Measurements from ENCODE around the gene CARD10.

DNA sequence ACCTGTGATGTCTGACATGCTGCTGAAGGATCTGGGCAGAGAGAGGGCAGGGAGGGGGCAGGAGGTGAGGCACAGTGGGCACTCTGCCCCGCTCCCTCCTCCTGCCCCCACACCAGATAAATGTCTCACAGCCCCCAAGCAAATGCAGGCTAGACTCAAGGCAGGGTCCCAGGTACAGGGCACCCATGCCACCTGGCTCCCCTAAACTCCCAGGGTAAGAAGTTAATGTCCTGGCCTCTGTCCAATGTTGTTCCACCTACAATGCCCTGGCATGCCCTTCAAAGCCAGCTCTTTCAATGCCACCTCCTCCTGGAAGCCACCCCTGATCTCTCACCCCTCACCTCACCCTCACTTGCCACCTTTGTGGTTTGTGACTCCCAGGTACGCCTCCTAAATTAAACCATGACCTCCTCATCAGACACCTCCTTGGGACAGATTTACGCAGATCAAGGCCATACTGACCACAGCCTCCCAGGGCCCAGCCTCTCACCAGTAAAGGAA is 16.0 kb downstream of the CARD10 start:
- TF ChIP-seq, protein P1, sequence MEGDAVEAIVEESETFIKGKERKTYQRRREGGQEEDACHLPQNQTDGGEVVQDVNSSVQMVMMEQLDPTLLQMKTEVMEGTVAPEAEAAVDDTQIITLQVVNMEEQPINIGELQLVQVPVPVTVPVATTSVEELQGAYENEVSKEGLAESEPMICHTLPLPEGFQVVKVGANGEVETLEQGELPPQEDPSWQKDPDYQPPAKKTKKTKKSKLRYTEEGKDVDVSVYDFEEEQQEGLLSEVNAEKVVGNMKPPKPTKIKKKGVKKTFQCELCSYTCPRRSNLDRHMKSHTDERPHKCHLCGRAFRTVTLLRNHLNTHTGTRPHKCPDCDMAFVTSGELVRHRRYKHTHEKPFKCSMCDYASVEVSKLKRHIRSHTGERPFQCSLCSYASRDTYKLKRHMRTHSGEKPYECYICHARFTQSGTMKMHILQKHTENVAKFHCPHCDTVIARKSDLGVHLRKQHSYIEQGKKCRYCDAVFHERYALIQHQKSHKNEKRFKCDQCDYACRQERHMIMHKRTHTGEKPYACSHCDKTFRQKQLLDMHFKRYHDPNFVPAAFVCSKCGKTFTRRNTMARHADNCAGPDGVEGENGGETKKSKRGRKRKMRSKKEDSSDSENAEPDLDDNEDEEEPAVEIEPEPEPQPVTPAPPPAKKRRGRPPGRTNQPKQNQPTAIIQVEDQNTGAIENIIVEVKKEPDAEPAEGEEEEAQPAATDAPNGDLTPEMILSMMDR (IDR thresholded peaks at IDR 0.05): no peak
- no peak for TF ChIP-seq POLR2A (IDR thresholded peaks at IDR 0.05)
